Colonic mucosa (tissue), 4 donors: Measurements from ENCODE around the gene MBD3. TPM values are rescaled to one million over a fixed set of nuclear protein-coding genes. Genes with fewer than 3 reads are reported as not detected.

Experiments
- DNase-seq: peaks from one replicate; pipeline ENCODE4 v3.0.0-alpha.2; 2020
- H3K27ac ChIP-seq: fragments of 200-600 bp; one replicate; pipeline ENCODE4 v1.8.0; 2021
- H3K27me3 ChIP-seq: fragments of 200-600 bp; one replicate; pipeline ENCODE4 v1.8.0; 2021
- H3K36me3 ChIP-seq: fragments of 200-600 bp; one replicate; pipeline ENCODE4 v1.8.0; 2021
- H3K4me1 ChIP-seq: fragments of 200-600 bp; one replicate; pipeline ENCODE4 v1.8.0; 2021; ENCODE audit warnings: mild to moderate bottlenecking
- H3K4me3 ChIP-seq: fragments of 200-600 bp; one replicate; pipeline ENCODE4 v1.8.0; 2021
- H3K9ac ChIP-seq, 2 donors: one replicate each; pipeline ENCODE4 v1.7.0; 2013; ENCODE audit warnings: control low read depth in 2 of 2, low read depth in 2 of 2, low read length in 2 of 2
- H3K9me3 ChIP-seq: fragments of 200-600 bp; one replicate; pipeline ENCODE4 v1.8.0; 2021
- CTCF ChIP-seq: fragments of 200-600 bp; IDR thresholded peaks from one replicate; pipeline ENCODE4 v1.8.0; 2022; ENCODE audit warnings: antibody characterized with exemption, mild to moderate bottlenecking
- intact Hi-C: fragments of 100-400 bp; cut with DNase I; formaldehyde crosslinking; loops from one replicate; pipeline ENCODE4 v1.14.1; 2022
- total RNA-seq, 2 donors: library from RNA; stranded (reverse); fragmentation: NEBNext Ultra II Directional in 1 of 2; extraction: Animal tissue kit (Norgen Biotek cat#: 25700) in 1 of 2; gene quantifications; one replicate each; pipeline ENCODE4 v1.2.1, GENCODE V29; 2021
- donor health status: healthy.
- donor health status: DM: no; HTN: no; CAD: no.
- donor health status: DM: no; HTN: no; CAD: no.

Gene MBD3
- total RNA-seq, 2 donors from 2014 or later = 44.9 to 109 TPM

- TF ChIP-seq CTCF = no peak
- no peak overlapping the region for H3K9ac ChIP-seq
- H3K4me1 ChIP-seq = no peaks in the 10 kb centered on the region
- no peak overlapping the region for H3K27ac ChIP-seq
- no peak overlapping the region for H3K4me3 ChIP-seq
- no peaks in the 10 kb centered on the region for H3K36me3 ChIP-seq
- no peak for DNase-seq
- peaks cover 42% of the 10 kb centered on the region for H3K27me3 ChIP-seq
- intact Hi-C loops = no loop called here
- no peaks in the 10 kb centered on the region for H3K9me3 ChIP-seq
Observed at GRCh38 chr19:1525343-1525742, 67.3 kb downstream of the MBD3 start.

GRCh38 chr19:1524972-1525325 lies 67.7 kb downstream of the MBD3 start:
- no peak for TF ChIP-seq CTCF

GRCh38 chr19:1524287-1524971 lies 68.2 kb downstream of the MBD3 start:
- no peak for TF ChIP-seq CTCF
- Histone ChIP-seq H3K4me3 (no peak overlapping the region), H3K36me3 (no peaks in the 10 kb centered on the region), H3K27me3 (peaks cover 42% of the 10 kb centered on the region), H3K9me3 (no peaks in the 10 kb centered on the region), H3K4me1 (no peaks in the 10 kb centered on the region), H3K27ac (no peak overlapping the region), H3K9ac (no peak overlapping the region)
- no peak for DNase-seq
- intact Hi-C loops = no loop called here

More at GRCh38 chr19:1524972-1525325, 67.7 kb downstream of the MBD3 start:
- H3K9ac ChIP-seq = no peak overlapping the region
- H3K27ac ChIP-seq = no peak overlapping the region
- DNase-seq = no peak
- intact Hi-C loops = no loop called here
- H3K36me3 ChIP-seq = no peaks in the 10 kb centered on the region
- H3K4me3 ChIP-seq = no peak overlapping the region
- H3K4me1 ChIP-seq = no peaks in the 10 kb centered on the region
- H3K9me3 ChIP-seq = no peaks in the 10 kb centered on the region
- H3K27me3 ChIP-seq = peaks cover 42% of the 10 kb centered on the region

Other genes starting within 250 kb of the MBD3 start
- 100 to 1,000 TPM; 192 to 244 TPM for gene NDUFS7, start 209.0 kb downstream of the MBD3 start, total RNA-seq
- gene GAMT, start 191.3 kb downstream of the MBD3 start, total RNA-seq = 1 to 10 TPM; 3.3 to 3.7 TPM
- 100 to 1,000 TPM in 1 of 2 donors, 10 to 100 TPM in 1; 92.9 to 210 TPM for gene DAZAP1, start 185.3 kb downstream of the MBD3 start, total RNA-seq
- gene RPS15, start 154.5 kb downstream of the MBD3 start, total RNA-seq = 1,000 to 10,000 TPM; 1,055 to 1,445 TPM
- under 1 TPM; 0.05 to 0.42 TPM for gene APC2, start 142.7 kb downstream of the MBD3 start, total RNA-seq
- gene C19orf25, start 113.7 kb downstream of the MBD3 start, total RNA-seq = 10 to 100 TPM; 27.3 to 46.9 TPM
- 1 to 10 TPM; 4.1 to 5.8 TPM for gene PCSK4, start 102.5 kb downstream of the MBD3 start, total RNA-seq
- 1 to 10 TPM; 5.0 to 6.4 TPM for gene REEP6, start 101.7 kb downstream of the MBD3 start, total RNA-seq
- gene ADAMTSL5, start 79.8 kb downstream of the MBD3 start, total RNA-seq = 1 to 10 TPM; 2.2 to 7.3 TPM
- not detected for gene PLK5, start 68.8 kb downstream of the MBD3 start, total RNA-seq
- gene MEX3D, start 24.5 kb downstream of the MBD3 start, total RNA-seq = 10 to 100 TPM; 31.9 to 54.3 TPM
- gene UQCR11, start 12.6 kb upstream of the MBD3 start, total RNA-seq = 100 to 1,000 TPM; 325 to 336 TPM
- 100 to 1,000 TPM in 1 of 2 donors, 10 to 100 TPM in 1; 64.2 to 114 TPM for gene TCF3, start 59.8 kb upstream of the MBD3 start, total RNA-seq
- gene ONECUT3, start 160.6 kb upstream of the MBD3 start, total RNA-seq = under 1 TPM in 1 of 2 donors, not detected in 1; 0.05 TPM
- gene ATP8B3, start 219.4 kb upstream of the MBD3 start, total RNA-seq = under 1 TPM; 0.15 to 0.42 TPM